ENCODE data around the gene CWH43.
"Not testable (repeated sequence)": the region's sequence is repeated elsewhere in the genome, so short reads cannot be mapped to it uniquely, and the experiment has no call there.

DNA sequence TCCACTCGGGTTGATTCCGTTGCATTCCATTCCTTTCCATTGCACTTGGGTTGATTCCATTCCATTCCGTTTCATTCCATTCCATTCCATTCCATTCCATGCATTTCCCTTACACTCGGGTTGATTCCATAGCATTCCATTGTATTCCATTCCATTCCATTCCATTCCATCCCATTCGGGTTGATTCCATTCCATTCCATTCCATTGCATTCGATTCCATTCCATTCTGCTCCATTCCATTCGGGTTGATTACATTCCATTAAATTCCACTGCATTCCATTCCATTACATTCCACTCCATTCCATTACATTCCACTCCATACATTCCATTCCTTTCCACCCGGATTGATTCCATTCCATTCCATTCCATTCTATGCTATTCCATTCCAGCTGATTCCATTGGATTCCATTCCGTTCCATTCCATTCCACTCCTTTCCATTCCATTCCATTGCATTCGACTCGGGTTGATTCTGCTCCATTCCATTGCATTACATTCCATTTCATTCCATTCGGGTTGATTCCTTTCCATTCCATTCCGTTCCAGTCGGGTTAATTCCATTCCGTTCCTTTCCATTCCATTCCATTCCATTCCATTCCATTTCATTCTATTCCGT is 113.9 kb downstream of the CWH43 start:
- TF ChIP-seq EZH2 (IDR thresholded peaks at IDR 0.05; ENCODE audit: borderline replicate concordance, insufficient read depth, low read length, poor library complexity, severe bottlenecking); POLR2AphosphoS5 (IDR thresholded peaks at IDR 0.05); EP300 (conservative IDR thresholded peaks at IDR 0.05; ENCODE audit: poor library complexity, severe bottlenecking); RAD21 (conservative IDR thresholded peaks at IDR 0.05); TAF1 (IDR thresholded peaks at IDR 0.05; ENCODE audit: low read depth); SMC3 (conservative IDR thresholded peaks at IDR 0.05; ENCODE audit: poor library complexity); MXI1 (conservative IDR thresholded peaks at IDR 0.05; ENCODE audit: poor library complexity, severe bottlenecking): not testable (repeated sequence)
- TF ChIP-seq, protein P1, sequence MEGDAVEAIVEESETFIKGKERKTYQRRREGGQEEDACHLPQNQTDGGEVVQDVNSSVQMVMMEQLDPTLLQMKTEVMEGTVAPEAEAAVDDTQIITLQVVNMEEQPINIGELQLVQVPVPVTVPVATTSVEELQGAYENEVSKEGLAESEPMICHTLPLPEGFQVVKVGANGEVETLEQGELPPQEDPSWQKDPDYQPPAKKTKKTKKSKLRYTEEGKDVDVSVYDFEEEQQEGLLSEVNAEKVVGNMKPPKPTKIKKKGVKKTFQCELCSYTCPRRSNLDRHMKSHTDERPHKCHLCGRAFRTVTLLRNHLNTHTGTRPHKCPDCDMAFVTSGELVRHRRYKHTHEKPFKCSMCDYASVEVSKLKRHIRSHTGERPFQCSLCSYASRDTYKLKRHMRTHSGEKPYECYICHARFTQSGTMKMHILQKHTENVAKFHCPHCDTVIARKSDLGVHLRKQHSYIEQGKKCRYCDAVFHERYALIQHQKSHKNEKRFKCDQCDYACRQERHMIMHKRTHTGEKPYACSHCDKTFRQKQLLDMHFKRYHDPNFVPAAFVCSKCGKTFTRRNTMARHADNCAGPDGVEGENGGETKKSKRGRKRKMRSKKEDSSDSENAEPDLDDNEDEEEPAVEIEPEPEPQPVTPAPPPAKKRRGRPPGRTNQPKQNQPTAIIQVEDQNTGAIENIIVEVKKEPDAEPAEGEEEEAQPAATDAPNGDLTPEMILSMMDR (IDR thresholded peaks at IDR 0.05; ENCODE audit: poor library complexity, severe bottlenecking) = not testable (repeated sequence)
- TF ChIP-seq, protein P2, sequence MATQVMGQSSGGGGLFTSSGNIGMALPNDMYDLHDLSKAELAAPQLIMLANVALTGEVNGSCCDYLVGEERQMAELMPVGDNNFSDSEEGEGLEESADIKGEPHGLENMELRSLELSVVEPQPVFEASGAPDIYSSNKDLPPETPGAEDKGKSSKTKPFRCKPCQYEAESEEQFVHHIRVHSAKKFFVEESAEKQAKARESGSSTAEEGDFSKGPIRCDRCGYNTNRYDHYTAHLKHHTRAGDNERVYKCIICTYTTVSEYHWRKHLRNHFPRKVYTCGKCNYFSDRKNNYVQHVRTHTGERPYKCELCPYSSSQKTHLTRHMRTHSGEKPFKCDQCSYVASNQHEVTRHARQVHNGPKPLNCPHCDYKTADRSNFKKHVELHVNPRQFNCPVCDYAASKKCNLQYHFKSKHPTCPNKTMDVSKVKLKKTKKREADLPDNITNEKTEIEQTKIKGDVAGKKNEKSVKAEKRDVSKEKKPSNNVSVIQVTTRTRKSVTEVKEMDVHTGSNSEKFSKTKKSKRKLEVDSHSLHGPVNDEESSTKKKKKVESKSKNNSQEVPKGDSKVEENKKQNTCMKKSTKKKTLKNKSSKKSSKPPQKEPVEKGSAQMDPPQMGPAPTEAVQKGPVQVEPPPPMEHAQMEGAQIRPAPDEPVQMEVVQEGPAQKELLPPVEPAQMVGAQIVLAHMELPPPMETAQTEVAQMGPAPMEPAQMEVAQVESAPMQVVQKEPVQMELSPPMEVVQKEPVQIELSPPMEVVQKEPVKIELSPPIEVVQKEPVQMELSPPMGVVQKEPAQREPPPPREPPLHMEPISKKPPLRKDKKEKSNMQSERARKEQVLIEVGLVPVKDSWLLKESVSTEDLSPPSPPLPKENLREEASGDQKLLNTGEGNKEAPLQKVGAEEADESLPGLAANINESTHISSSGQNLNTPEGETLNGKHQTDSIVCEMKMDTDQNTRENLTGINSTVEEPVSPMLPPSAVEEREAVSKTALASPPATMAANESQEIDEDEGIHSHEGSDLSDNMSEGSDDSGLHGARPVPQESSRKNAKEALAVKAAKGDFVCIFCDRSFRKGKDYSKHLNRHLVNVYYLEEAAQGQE (IDR thresholded peaks at IDR 0.05; ENCODE audit: borderline replicate concordance) = not testable (repeated sequence)

Data from neural cell (in vitro differentiated cells).